HG02970 (cell line): ENCODE measurements around the gene CACNA1C.

Experiments
- ATAC-seq: cut with Tn5 transposase; IDR thresholded peaks from one replicate; pipeline ENCODE4 v1.9.1; 2021; ENCODE audit warnings: mild to moderate bottlenecking, moderate library complexity, moderate number of reproducible peaks; ENCODE audit not compliant: unreplicated experiment, low FRiP score

The CACNA1C gene

DNA sequence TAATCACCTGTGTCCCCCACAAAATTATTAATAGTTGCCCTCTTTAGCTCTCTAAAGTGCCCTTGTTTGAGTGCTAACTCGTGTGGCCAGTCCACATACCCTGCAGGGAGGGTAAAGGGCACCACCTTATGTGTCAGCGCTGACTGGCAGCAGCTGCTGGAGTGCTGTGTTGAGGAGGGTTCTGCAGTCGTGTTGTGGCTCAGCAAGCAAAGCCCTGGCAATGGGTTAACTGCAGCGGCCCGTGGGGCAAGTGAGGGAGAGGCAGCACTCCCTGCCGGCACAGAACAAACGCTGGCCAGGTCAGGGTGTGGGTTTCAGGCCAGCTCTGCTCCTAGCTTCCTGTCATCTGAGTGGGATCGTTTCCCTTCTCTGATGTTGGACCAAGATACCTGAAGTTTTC, 369.8 kb downstream of the CACNA1C start:
- no peak for ATAC-seq

DNA sequence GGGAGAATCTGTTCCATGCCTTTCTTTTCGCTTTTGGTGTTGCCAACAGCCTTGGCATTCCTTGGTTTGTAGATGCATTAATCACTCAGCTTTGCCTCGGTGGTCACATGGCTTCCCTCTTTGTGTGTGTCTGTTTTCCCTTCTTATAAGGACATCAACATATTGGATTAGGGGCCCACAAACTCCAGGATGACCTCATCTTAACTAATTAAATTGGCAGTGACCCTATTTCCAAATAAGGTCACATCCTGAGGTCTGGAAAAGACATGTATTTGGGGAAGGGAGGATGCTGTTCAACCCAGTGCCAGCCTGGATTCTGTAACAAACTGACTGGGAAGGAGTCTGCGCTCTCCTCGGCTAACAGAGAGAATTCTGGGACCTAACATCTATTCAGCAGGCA, 376.2 kb downstream of the CACNA1C start:
- ATAC-seq, result no peak

DNA sequence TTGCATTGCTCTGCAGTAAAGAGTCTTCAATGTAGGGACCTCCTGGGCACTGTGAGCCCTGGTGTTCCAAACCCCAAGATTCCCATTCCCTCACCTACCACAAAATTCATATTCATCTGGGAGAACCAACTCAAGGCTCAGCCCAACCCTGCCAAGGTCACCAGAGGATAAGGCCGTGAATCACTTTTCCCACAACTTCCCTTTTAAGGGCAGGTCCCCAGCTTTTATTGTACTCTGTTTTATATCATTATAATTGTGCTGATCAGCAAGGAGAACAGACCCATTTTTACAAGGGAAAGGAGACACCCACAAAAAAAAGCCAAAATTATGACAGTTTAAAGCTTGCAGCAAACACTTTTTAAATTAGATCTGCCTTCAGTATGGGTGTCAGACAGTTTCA, 379.0 kb downstream of the CACNA1C start:
- no peak for ATAC-seq

DNA sequence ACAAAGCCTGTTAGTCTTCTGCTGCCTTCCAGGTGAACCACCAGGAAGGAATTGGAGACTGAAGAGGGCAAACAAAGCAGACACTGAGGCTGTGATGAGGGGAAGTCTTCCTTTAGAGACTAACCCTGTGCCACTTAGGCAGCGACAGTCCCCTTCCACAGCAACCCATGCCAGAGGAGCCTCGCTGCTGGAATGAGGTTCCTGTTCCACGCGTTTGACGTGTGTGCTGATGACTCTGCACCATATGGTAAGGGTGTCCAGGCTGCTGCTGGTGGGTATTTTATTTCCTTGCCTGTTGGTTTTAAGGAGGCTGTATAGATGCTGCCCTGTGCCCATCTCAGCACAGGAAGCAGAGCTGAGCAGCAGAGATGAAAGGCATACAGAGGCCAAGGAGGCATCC, 380.1 kb downstream of the CACNA1C start:
- ATAC-seq, result no peak

DNA sequence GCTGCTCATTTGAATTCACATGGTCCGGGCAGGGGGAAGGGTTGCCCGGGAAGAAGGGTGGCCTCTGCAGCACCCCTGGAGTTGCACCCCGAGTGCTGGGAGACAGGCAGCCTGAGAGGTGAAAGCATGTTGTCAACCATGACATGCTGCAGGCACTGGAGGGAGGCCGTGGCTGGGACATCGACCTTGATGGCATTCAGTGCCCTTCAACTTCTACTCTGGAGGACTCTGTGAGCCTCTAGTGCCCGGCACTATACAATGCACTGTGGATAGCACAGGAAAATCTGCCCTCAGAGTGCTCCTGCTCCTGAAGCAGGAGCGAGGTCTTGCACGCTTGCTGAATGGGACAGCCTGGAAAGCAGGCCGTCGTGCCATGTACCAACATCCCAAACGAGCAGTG, 382.7 kb downstream of the CACNA1C start:
- ATAC-seq, result no peak

DNA sequence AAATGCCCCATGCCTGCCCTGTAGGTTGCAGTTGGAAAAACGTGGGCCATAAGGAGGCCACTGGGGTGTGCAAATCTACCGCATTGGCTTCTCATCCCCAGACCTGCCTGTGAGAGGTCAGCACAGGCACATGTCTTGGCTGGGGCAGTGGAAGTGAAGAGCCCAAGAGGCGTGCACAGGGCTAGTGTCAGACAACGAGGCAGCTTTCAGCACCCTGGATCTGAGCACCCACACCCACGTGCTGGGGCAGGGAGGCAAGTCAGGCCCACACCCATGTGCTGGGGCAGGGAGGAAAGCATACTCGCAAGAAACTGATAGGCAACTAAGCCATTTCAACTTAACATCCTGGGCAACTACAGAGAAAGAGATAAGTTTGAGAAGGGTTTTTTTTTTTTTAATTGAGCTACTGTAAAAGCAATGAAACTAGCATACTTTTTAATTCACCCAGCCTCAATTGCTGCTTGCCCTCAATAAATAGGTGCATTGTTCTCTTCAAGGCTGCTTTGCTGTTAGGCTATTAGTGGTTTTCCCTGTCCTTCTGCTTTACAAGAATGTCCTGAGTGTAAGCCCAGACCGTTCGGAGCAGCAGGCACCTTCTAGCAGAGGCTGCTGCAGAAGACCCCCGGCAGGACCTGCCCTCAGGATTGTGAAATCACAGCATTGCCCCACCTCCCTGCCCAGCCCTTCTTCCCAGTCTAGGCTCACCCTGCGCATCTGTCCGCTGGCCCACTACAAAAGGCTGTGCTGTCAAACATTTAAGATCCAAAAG, 386.7 kb downstream of the CACNA1C start:
- no peak for ATAC-seq

DNA sequence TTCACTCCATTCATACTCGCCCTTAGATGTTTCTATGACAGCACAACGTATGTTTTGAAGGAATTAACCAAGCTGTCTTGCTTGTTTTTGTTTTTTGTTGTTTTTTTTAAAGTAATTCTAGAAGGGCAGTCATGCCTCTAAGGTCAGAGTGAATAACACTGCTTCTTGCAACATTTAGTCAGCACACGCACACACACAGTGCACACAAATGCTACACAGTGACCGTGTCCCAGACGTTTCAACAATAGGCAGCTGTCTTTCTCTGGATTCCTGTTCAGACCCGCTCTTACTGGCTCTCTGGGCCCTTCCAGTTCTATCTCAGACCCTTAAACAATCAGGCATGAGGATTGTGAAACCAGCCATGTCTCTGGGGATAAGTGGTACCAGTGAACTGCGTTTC, 391.0 kb downstream of the CACNA1C start:
- no peak for ATAC-seq

DNA sequence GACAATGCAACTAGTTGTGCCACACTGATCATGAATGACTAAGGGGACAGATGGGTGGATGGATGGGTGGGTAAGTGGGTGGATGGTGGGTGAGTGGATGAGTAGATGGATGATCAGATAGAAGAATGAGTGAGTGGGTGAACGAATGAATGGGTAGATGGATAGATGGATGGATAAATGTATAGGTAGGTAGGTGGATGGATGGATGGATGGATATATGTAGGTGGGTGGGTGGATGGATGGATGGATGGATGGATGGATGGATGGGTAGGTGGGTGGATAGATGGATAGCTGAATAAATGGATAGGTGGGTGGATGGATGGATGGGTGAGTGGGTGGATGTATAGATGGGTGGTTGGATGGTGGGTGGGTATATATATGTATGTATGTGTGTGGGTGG, 393.2 kb downstream of the CACNA1C start:
- ATAC-seq, result no peak

DNA sequence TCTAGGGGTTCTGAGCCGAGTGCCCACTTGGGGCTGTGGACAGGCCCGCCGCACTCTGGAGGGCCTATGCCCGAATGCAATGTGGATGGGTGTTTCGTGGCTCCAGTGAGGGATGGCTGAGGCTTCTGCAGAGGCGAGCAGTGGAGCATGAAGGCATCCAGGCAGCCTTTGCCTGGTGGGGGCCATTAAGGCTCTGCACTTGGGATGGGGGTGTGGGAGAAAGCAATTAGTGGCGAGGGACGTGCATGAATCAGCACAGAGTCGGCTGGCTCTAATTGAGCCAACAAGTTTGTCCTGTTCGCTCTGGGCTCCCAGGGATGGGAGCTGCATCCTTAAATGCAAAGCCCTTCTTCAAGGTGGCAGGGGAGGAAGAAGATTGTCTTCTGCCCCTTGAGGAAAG, 395.1 kb downstream of the CACNA1C start:
- no peak for ATAC-seq

DNA sequence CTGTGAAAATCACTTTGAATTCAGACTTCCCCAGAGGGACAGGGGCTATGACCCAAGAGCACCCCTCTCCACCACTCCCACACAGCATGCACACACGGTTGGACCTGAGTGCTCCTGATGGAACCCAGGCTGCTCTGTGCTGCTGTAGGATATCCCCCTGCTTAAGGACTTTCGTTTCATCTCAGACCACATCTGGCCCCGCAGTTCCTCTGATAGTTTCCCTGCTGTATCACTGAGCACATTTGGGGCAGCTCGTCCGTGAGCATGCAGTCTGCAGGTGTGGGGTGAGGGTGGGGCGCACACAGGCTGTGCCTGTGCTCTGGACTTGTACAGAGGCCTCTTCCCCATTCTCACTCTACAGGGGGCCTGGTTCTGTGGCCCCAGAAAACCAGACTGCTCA, 396.8 kb downstream of the CACNA1C start:
- no peak for ATAC-seq

DNA sequence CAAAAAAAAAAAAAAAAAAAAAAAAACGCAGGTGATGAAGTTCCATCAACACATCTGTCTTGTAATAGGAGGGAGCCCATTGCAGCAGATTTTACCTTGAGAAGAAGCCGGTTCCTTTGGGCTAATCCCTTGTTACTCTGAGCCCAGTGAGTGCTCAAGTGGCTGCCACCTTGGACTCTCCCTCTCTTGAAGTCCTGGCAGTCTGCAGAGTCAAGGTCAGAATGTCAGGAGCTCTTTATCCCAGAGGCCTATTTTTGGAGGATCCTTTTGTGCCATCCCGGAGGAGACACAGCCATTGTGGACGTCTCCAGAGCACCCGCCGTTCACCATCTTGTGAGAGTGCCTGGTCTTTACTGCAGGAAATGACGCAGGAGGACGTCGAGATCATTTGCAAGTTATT, 397.8 kb downstream of the CACNA1C start:
- ATAC-seq, result no peak

DNA sequence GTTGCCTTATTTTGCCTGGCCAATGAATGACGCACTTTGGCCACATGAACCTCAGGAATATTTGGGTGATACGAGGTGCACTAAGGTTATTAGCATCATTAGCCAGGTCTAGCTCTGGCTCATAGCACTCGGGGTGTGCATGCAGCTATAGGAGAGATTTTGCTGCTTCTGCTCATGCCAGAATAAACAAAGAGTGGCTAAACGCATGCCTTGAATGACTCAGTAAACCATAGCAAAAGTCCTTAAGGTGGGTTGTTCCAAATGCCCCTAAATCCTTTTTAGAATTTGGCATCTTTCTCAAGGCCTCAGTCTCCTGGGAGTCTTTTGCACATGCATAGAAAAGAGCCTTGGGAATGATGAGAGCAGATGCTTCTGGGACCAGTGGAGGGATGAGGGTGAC, 398.2 kb downstream of the CACNA1C start:
- no peak for ATAC-seq

DNA sequence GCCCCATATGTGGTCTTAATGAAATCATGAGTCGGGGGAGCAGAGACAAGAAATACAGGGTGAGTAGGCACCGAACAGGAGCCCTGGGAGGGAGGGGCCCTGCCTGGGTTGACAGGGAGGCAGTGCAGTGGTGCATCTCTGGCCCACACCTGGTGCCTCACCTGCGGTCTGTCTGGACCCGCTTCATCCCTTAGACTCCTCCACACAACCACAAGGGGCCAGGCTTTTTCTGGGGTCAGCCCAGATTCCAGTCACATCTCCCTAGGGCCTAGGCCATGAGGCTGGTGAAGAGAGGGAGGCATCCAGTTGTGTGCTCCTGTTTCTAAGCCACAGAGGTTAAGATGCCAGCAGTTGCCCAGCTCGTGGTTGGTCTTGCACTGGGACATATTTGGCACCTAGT, 398.7 kb downstream of the CACNA1C start:
- ATAC-seq, result no peak

DNA sequence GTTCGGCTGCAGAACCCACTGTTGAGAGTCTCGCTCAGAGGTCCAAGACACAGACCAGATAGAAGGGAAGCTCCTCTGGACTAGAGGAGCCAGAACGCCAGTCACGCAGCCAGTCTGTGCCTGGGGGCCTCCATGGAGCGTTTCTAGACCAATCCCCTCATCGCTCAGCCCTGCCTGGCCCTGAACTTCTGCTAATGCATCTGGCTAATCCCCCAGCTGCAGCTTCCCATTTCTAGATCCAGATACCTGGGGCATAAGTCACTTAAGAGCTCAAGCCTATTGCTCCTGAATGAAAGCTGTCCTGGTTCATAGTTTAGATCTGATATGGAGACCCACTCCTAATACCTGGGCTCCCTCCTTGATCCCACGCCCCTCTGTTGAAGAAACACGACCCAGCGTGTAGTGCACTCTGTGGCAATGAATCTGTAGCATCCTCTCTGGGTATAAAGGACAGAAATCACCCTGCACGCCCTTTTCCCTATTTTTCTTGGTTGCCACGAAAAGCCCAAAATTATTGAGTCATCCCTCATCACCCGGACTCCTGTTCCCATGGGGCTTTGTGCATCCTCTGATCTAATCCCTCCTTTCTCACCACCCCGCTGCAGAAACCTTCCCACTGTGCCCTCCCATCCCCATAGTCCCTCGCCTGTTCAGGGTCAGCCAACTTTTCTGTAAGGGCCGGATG, 400.4 kb downstream of the CACNA1C start:
- no peak for ATAC-seq

DNA sequence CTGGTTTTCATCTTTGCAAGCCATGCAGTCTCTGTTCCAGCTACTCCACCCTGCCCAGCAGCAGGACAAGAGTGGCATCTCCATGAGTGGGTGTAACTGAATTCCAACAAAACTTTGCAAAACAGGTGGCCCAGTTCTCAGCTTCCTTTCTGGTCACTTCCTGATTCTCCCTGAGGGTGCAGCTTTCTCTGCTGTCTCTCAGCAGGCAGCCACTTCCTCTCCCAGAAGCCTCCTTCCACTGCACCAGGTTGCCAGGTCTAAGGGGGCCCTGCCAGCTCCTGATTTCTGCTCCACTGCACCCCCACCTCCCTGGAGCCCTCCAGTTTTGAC, 400.9 kb downstream of the CACNA1C start:
- ATAC-seq, result no peak

DNA sequence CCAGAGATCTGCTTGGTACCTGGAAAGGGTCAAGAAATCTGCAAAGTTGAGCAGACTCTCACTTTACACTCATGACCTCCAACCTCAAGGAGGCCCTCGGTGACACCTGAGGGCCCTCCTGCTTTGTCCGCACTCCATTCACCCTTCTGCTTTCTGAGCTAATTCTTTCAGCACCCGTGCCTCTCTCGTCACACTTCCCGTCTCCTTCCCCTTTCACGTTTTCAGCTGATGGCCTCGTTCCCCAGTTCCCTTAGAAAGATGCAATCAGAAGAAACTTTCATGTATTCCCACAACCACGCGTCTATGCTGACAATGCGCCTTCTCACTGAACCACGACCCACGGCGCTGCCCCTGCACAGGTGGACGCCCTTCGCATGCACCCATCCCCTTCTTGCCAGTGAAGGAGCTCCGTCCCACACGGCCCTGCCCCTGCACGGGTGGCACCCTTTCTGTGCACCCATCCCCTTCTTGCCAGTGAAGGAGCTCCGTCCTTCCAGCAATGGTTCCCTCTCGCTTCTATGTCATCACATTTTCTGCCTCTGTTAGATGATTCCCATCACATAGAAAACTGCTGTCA, 401.9 kb downstream of the CACNA1C start:
- ATAC-seq, result no peak

DNA sequence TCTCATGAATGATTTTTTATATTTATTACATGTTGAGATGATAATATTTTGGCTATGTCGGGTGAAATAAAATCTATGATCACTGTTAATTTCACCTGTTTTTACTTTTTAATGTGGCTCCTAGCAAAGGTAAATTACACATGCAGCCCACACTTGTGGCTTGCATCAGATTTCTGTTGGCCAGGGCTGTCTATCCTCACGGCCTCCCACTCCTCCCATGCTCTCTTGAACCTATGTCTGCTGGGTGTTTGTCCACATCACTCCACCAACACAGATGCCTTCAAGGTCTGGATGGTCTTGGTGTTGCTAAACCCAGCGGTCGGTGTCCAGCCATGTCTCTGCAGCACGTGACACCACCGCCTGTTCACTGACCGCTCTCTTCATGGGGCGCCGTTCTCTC, 402.6 kb downstream of the CACNA1C start:
- no peak for ATAC-seq

DNA sequence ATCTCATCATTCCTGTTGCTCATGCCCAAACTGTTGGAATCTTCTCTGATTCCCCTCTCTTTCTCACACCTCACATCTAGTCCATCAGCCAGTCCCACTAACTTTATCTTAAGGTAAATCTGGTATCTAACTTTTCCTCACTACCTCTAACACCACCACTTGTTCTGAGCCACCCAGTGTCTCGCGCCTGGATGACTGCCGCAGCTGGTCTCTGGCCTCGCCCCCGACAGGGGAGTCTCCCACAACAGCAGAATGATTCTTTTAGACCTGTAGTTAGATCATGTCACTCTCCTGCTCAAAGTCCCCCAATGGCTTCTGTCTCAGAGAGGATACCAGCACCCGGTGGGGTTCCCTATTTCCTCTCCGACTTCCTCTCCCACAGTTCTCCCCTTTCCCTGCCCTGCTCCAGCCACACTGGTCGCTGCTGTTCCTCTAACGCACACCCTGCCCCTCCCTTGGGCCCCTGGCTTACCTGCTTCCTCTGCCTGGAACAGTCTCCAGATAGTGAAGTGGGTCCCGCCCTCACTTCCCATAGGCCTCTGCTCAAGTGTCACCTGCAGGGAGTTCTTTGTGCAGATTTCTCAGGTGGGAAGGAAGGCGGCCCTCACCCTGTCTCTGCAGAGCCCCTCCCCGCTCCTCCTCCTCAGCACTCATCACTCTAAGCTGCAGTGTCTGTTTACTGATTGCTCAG, 403.5 kb downstream of the CACNA1C start:
- no peak for ATAC-seq

DNA sequence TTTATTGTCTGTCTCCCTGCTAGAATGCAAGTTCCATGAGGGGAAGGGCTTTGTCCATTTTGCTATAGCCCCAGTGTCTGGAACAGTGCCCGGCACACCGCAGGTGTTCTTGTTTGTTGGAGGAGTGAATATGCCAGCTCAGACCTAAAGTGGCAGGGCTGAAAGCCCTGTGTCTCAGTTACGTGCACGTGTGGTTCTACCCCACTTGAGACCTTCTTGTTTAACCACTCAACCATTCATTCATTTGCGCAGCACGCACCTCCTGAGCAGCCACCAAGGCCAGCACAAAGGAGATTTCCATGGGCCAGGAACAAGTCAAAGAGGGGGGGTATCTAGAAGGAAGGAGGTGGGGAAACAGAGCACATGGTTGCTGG, 404.0 kb downstream of the CACNA1C start:
- no peak for ATAC-seq

DNA sequence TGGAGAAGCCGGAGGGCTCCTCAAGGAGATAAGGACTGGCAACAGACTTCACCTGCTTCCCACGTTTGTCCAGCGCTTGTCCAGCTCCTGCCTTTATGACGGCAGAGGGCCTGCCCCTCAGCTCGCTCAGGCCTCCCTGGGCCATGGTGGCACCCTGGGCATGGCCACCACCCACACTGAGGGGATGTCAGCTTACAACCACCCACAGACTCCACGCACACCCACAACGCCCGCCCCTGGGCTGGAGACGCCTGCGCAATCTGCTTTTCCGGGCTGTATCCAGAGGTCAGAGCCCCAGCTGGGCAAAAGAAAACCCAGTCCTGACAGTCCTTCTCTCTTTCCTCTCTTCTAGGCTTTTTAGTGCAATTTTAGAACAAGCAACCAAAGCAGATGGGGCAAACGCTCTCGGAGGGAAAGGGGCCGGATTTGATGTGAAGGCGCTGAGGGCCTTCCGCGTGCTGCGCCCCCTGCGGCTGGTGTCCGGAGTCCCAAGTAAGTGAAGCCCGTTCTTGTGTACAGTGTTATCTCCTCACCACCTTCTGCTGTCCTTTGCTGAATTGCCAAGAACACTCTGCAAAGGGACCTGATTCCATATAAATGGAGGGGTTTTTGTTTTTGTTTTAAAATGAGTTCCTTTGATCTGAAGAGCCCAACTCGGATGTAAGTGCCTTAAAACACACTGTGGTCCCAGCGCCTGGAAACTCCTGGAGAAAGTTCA, 404.6 kb downstream of the CACNA1C start:
- no peak for ATAC-seq

DNA sequence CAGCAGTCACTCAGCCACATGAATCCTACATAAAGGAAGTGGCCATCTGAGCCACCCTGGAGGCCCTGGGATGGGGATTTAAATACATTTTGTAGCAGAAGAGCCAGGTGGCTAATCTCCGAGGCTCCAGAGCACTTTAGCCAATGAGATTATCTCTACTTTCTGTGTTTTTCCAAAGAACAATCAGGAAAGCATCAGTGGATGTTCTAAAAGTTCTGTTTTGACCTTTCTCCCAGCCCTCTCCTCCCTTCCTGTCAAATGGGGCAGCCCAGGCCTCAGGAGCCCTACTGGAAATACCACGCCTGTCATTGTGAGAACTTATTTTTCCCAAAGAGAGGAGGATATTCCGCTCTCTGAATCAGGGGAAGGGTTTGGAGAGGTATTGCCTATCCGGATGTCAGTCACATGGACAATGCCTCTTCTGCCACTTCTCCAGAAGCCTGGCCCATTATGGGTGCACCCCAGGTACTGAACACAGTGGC, 405.2 kb downstream of the CACNA1C start:
- ATAC-seq, result no peak
